ENCODE measurements around the gene VSTM4. TPM values are rescaled to one million over a fixed set of nuclear protein-coding genes. Genes with fewer than 3 reads are reported as not detected.

Gene VSTM4
- total RNA-seq, 1 donor: 10.1 TPM

DNA sequence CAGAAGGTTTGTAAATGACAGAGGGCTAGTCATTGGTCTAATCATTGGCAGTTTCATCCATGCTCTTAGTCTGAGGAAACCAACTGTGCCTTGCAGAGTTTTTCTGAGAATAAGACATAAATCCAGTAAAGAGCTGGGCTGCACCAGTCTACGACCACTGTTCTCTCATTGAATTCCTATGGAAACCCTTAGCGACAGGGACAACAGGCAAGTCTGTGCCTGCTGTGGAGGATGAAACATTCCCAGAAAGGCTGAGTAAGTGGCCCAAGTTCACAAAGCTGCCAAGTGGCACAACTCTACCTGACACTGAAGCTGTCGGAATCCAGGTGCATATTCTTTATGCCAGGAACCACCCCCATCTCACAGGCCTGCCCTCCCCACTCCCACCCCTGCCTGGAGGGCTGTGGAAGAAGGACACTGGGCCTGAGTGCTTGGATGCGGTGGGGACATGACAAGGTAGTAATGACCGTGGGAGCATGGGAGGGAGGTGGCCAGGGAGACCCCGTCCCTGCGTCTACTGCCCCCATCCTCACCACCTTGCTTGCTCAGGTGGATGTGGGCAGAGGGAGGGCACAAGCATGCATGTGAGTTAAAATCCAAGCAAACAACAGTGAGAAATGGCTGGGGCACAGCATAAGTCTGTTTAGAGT lies 58.0 kb downstream of the VSTM4 start:
- Histone ChIP-seq H3K4me1 (ENCODE audit: insufficient read depth, low read length) (peaks cover 2% of the 10 kb centered on the region), H3K27ac (ENCODE audit: low read depth, low read length) (no peak overlapping the region), H3K4me2 (ENCODE audit: insufficient read depth, low read length) (no peak overlapping the region), H3K36me3 (ENCODE audit: insufficient read depth, low read length) (no peaks in the 10 kb centered on the region), H4K20me1 (ENCODE audit: insufficient read depth, low read length) (peaks cover 4% of the 10 kb centered on the region), H3K27me3 (ENCODE audit: insufficient read depth, low read length) (no peaks in the 10 kb centered on the region), H3K4me3 (ENCODE audit: insufficient read depth, low read length) (no peak overlapping the region), H3K9me3 (ENCODE audit: low read depth, low read length) (no peaks in the 10 kb centered on the region), H2AFZ (ENCODE audit: low read length) (no peak overlapping the region), H3K79me2 (ENCODE audit: insufficient read depth, low read length) (no peaks in the 10 kb centered on the region)
- TF ChIP-seq, protein P1, sequence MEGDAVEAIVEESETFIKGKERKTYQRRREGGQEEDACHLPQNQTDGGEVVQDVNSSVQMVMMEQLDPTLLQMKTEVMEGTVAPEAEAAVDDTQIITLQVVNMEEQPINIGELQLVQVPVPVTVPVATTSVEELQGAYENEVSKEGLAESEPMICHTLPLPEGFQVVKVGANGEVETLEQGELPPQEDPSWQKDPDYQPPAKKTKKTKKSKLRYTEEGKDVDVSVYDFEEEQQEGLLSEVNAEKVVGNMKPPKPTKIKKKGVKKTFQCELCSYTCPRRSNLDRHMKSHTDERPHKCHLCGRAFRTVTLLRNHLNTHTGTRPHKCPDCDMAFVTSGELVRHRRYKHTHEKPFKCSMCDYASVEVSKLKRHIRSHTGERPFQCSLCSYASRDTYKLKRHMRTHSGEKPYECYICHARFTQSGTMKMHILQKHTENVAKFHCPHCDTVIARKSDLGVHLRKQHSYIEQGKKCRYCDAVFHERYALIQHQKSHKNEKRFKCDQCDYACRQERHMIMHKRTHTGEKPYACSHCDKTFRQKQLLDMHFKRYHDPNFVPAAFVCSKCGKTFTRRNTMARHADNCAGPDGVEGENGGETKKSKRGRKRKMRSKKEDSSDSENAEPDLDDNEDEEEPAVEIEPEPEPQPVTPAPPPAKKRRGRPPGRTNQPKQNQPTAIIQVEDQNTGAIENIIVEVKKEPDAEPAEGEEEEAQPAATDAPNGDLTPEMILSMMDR (IDR thresholded peaks at IDR 0.05; ENCODE audit: extremely low read depth, low read depth, low read length): no peak
- DNase-seq (ENCODE audit: insufficient read length, low spot score, missing footprints): no peak

DNA sequence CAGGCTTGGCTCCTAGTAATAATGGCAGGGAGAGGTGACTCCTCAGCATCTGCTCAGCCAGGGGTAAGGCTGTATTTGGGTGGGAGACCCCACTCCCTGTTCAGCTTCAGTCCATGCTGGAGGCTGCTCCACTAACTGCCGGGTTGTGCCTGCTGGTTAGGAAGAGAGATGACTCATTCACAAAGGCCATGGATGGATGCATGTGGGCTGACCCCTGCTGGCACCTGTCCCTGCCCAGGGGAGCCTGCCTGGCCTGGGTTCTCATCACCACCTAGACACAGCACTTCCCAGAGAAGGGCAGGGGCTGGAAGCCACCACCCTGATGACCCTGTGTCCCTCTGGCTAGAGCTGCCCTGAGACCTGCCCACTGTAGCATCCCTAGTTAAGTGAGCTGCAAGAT lies 59.0 kb downstream of the VSTM4 start:
- no peaks in the 10 kb centered on the region for H3K27me3 ChIP-seq (ENCODE audit: insufficient read depth, low read length)
- TF ChIP-seq, protein P1 (IDR thresholded peaks at IDR 0.05; ENCODE audit: extremely low read depth, low read depth, low read length): no peak
- no peak overlapping the region for H2AFZ ChIP-seq (ENCODE audit: low read length)
- H3K9me3 ChIP-seq (ENCODE audit: low read depth, low read length): no peaks in the 10 kb centered on the region
- H3K27ac ChIP-seq (ENCODE audit: low read depth, low read length): no peak overlapping the region
- no peak overlapping the region for H3K4me2 ChIP-seq (ENCODE audit: insufficient read depth, low read length)
- H3K36me3 ChIP-seq (ENCODE audit: insufficient read depth, low read length): no peaks in the 10 kb centered on the region
- H3K79me2 ChIP-seq (ENCODE audit: insufficient read depth, low read length): no peaks in the 10 kb centered on the region
- H3K4me3 ChIP-seq (ENCODE audit: insufficient read depth, low read length): no peak overlapping the region
- H4K20me1 ChIP-seq (ENCODE audit: insufficient read depth, low read length): peaks cover 4% of the 10 kb centered on the region
- peaks cover 2% of the 10 kb centered on the region for H3K4me1 ChIP-seq (ENCODE audit: insufficient read depth, low read length)
- no peak for DNase-seq (ENCODE audit: insufficient read length, low spot score, missing footprints)

DNA sequence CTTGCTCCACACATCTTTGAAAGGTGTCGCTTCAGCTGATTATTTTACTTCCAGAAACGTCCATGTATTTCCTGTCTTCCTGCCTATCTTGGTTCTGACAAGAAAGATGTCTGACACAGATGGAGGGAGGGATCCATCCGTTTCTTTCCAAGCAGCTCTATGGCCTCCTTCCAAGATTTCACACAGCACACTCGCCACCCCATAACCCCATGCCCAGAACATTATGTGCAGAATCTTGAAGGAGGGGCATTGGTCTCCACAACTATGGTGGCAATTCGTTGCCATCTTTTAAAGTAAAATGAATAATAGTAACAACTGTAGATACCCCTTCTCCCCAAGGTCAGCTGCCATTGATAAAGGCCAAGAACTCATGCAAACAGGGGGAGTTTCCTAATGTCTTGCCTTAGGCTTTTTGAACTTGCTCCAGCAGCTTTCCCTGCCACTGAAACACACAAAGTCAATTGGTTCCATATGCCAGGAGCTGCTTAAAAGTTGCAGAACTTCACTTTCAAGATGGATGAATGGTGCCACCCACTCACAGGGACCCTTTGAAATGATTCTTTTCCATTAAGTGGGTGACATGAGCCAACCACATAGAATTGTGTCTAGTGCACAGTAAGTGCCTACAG lies 60.0 kb downstream of the VSTM4 start:
- no peak for DNase-seq (ENCODE audit: insufficient read length, low spot score, missing footprints)
- H3K4me2 ChIP-seq (ENCODE audit: insufficient read depth, low read length): no peak overlapping the region

DNA sequence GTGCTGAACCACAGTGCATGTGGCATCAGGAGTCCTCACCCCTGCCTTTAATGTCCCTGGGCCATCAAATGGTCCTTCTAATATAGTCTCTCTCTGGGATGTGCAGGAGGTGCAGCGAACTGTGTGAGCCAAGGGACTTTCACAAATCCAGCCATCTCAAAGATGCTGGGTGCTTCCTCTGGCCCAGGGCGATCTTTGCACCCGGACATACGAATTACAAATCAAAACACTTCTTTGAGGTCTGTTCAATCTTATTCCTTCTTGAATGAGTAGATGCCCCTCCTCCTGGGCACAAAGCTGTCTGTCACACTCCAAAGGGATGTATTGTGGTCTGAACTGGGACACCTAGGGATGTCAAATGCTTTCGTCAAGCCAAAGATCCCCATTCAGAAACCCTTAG lies 60.6 kb downstream of the VSTM4 start:
- Histone ChIP-seq H3K36me3 (ENCODE audit: insufficient read depth, low read length) (no peaks in the 10 kb centered on the region), H3K4me3 (ENCODE audit: insufficient read depth, low read length) (no peak overlapping the region), H3K9me3 (ENCODE audit: low read depth, low read length) (no peaks in the 10 kb centered on the region), H3K27me3 (ENCODE audit: insufficient read depth, low read length) (no peaks in the 10 kb centered on the region), H3K4me1 (ENCODE audit: insufficient read depth, low read length) (peaks cover 8% of the 10 kb centered on the region), H2AFZ (ENCODE audit: low read length) (no peak overlapping the region), H3K27ac (ENCODE audit: low read depth, low read length) (no peak overlapping the region), H3K4me2 (ENCODE audit: insufficient read depth, low read length) (no peak overlapping the region), H4K20me1 (ENCODE audit: insufficient read depth, low read length) (peaks cover 4% of the 10 kb centered on the region), H3K79me2 (ENCODE audit: insufficient read depth, low read length) (no peaks in the 10 kb centered on the region)
- TF ChIP-seq, protein P1 (IDR thresholded peaks at IDR 0.05; ENCODE audit: extremely low read depth, low read depth, low read length): no peak
- no peak for DNase-seq (ENCODE audit: insufficient read length, low spot score, missing footprints)

More for the DNA sequence above, 60.0 kb downstream of the VSTM4 start:
- no peaks in the 10 kb centered on the region for H3K27me3 ChIP-seq (ENCODE audit: insufficient read depth, low read length)
- H3K36me3 ChIP-seq (ENCODE audit: insufficient read depth, low read length): no peaks in the 10 kb centered on the region
- H3K27ac ChIP-seq (ENCODE audit: low read depth, low read length): no peak overlapping the region
- no peaks in the 10 kb centered on the region for H3K9me3 ChIP-seq (ENCODE audit: low read depth, low read length)
- H2AFZ ChIP-seq (ENCODE audit: low read length): no peak overlapping the region
- H3K79me2 ChIP-seq (ENCODE audit: insufficient read depth, low read length): no peaks in the 10 kb centered on the region
- TF ChIP-seq, protein P1 (IDR thresholded peaks at IDR 0.05; ENCODE audit: extremely low read depth, low read depth, low read length): no peak
- no peak overlapping the region for H3K4me3 ChIP-seq (ENCODE audit: insufficient read depth, low read length)
- peaks cover 8% of the 10 kb centered on the region for H3K4me1 ChIP-seq (ENCODE audit: insufficient read depth, low read length)
- peaks cover 4% of the 10 kb centered on the region for H4K20me1 ChIP-seq (ENCODE audit: insufficient read depth, low read length)
